Lung (tissue), 12 donors: ENCODE measurements around the gene TCF15. TPM values are rescaled to one million over a fixed set of nuclear protein-coding genes. Genes with fewer than 3 reads are reported as not detected.
A peak's percentile ranks its signal among the peaks of the same experiment; 100 is the strongest.

Experiments used
- ATAC-seq: fragments of 200-7000 bp; cut with Tn5 transposase; one replicate; pipeline ENCODE4 v1.9.1; 2020; ENCODE audit warnings: moderate number of reproducible peaks; ENCODE audit not compliant: insufficient read depth, low FRiP score
- DNase-seq, 3 donors: peaks; one replicate each; pipeline ENCODE4 v3.0.0-alpha.2; 2013 to 2017
- H3K27ac ChIP-seq, 2 donors: one replicate each; pipeline ENCODE4 v1.5.1; 2013; ENCODE audit warnings: mild to moderate bottlenecking in 2 of 2, moderate library complexity in 2 of 2, control low read depth in 1 of 2, inconsistent platforms in 1 of 2, low read depth in 1 of 2, low read length in 1 of 2
- H3K27me3 ChIP-seq, 3 donors: one replicate each; pipeline ENCODE4 v1.5.1; 2013; ENCODE audit warnings: low read length in 2 of 3; ENCODE audit not compliant: control insufficient read depth in 3 of 3, insufficient read depth in 3 of 3
- H3K36me3 ChIP-seq, 4 donors: one replicate each; pipeline ENCODE4 v1.5.1; 2013; ENCODE audit warnings: low read length in 4 of 4, mild to moderate bottlenecking in 1 of 4, moderate library complexity in 1 of 4; ENCODE audit not compliant: control insufficient read depth in 4 of 4, insufficient read depth in 4 of 4
- H3K4me1 ChIP-seq, 5 donors: one replicate each; pipeline ENCODE4 v1.5.1; 2013; ENCODE audit warnings: low read length in 5 of 5, mild to moderate bottlenecking in 2 of 5, moderate library complexity in 1 of 5; ENCODE audit not compliant: control insufficient read depth in 5 of 5, insufficient read depth in 5 of 5
- H3K4me3 ChIP-seq: one replicate; pipeline ENCODE4 v1.5.1; 2013; ENCODE audit warnings: mild to moderate bottlenecking, control low read depth, moderate library complexity
- H3K9ac ChIP-seq, 2 donors: one replicate each; pipeline ENCODE4 v1.5.1; 2013; ENCODE audit warnings: low read length in 2 of 2, control low read depth in 1 of 2; ENCODE audit not compliant: insufficient read depth in 1 of 2
- H3K9me3 ChIP-seq, 4 donors: one replicate each; pipeline ENCODE4 v1.5.1; 2013; ENCODE audit warnings: low read length in 3 of 4, mild to moderate bottlenecking in 1 of 4, moderate library complexity in 1 of 4; ENCODE audit not compliant: control insufficient read depth in 4 of 4, insufficient read depth in 3 of 4
- CTCF ChIP-seq: IDR thresholded peaks from 2 replicates; pipeline ENCODE4 v1.5.1; 2012; ENCODE audit warnings: mild to moderate bottlenecking; ENCODE audit errors: control extremely low read depth, extremely low read depth
- WGBS, 2 donors: extraction: QIAGEN DNeasy Blood & Tissue Kit; methylation state at CpG; one replicate each; pipeline ENCODE4 v1.1.7; 2013; 5-methylcytosine and 5-hydroxymethylcytosine counted together
- polyA plus RNA-seq, 2 donors: library from polyadenylated mRNA; stranded (reverse); fragments of 200-250 nt; gene quantifications; one replicate each; pipeline ENCODE4 v1.2.1, GENCODE V29; 2013
- total RNA-seq, 2 donors: library from RNA; depleted of rRNA in 1 of 2; stranded (reverse); fragments of >200 nt in 1 of 2; gene quantifications; one replicate each; pipeline ENCODE4 v1.2.1, GENCODE V29; 2014 to 2021
- donor health status: control.
- donor health status: control.
- donor health status: Bipolar disorder and iron deficiency.
- donor health status: healthy.
- donor health status: DM: yes; HTN: yes; CAD: no.

Gene TCF15
- total and polyA plus RNA-seq, 4 donors = 0.28 to 0.82 (median 0.40) TPM; not detected in 1

GRCh38 chr20:607476-607875, 2.6 kb downstream of the TCF15 start:
- Histone ChIP-seq H3K27me3 (peaks cover 0 to 37% (median 20%) of the 10 kb centered on the region in 3 donors), H3K4me3 (no peak overlapping the region), H3K9me3 (no peaks in the 10 kb centered on the region), H3K36me3 (no peaks in the 10 kb centered on the region), H3K27ac (peak overlapping the region in 1 of 2 donors; percentile 18), H3K9ac (no peak overlapping the region), H3K4me1 (peaks cover 0 to 12% (median 3%) of the 10 kb centered on the region in 5 donors)
- TF ChIP-seq CTCF = no peak
- WGBS, 2 donors = 89% methylated on average over 6 of the region's 6 CpGs
- ATAC-seq (no peak), DNase-seq (no peak)

DNA sequence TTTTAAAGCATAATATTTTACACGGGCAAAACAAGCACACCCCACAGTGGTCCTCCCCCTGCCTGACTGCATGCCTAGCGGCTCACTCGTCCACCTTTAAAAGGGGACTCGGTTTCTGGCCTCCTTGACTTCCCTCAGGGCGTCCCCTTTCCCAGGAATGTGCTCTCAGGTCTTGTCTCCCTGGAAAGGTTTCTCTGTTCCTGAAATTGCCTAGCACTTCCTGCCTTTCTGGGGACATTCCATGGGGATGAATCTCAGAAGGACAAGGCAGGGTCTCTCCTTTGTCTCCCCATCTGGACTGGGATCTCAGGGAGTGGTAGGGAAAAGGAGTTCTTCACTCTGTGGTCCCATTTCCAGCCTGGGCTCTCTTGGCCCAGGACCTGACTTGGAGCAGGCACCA, 4.9 kb downstream of the TCF15 start:
- no peak for DNase-seq
- peaks cover 0 to 16% (median 11%) of the 10 kb centered on the region in 3 donors for H3K27me3 ChIP-seq
- no peak for ATAC-seq
- peak overlapping the region in 1 of 2 donors; percentile 58 for H3K27ac ChIP-seq
- no peak overlapping the region for H3K9ac ChIP-seq
- TF ChIP-seq CTCF = no peak
- H3K36me3 ChIP-seq = no peaks in the 10 kb centered on the region
- no peak overlapping the region for H3K4me3 ChIP-seq
- H3K9me3 ChIP-seq = peaks cover 0 to 2% (median 0%) of the 10 kb centered on the region in 4 donors
- WGBS, 2 donors = 73 to 84% methylated on average over 5 of the region's 5 CpGs
- peaks cover 0 to 6% (median 3%) of the 10 kb centered on the region in 5 donors for H3K4me1 ChIP-seq

- H3K9ac ChIP-seq = no peak overlapping the region
- peak overlapping the region; percentile 5 to 66 for H3K27ac ChIP-seq
- H3K4me3 ChIP-seq = no peak overlapping the region
- WGBS, 2 donors = 73 to 83% methylated on average over 8 of the region's 8 CpGs
- ATAC-seq (no peak), DNase-seq (no peak)
- H3K36me3 ChIP-seq = no peaks in the 10 kb centered on the region
- H3K9me3 ChIP-seq = peaks cover 0 to 2% (median 0%) of the 10 kb centered on the region in 4 donors
- peaks cover 0 to 6% (median 3%) of the 10 kb centered on the region in 5 donors for H3K4me1 ChIP-seq
- TF ChIP-seq CTCF = no peak
- H3K27me3 ChIP-seq = peaks cover 0 to 3% (median 0%) of the 10 kb centered on the region in 3 donors
Observed at GRCh38 chr20:603116-603640, 6.9 kb downstream of the TCF15 start.
